OCI-M2 (cell line): Measurements from ENCODE around the gene FN3KRP.
A peak's percentile ranks its signal among the peaks of the same experiment; 100 is the strongest.

Source experiments
- DNase-seq: peaks from one replicate; lab custom pipeline; 2025; ENCODE audit not compliant: unreplicated experiment; lab: John Stamatoyannopoulos, UW

Gene FN3KRP

DNA sequence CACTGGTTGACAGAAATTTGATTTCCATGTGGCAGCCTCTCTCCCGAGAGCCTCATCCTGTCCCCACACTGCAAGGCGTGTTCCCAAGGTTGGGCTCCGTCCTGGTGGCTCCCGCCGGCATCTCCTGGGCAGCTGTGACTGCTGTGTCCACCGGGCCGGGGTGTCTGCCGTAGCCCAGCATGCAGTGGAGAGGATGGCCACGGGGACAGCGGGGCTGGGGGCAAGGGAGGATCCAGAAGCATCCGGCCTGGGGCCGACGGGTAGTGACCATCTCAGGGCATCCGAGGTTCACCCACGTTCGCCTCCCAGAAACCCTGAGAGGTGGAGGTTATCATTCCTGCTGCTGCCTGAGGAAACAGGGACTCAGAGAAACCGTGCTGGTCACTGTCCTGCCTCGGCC is 10.8 kb upstream of the FN3KRP start:
- DNase-seq: no peak

- no peak for DNase-seq
Measured at GRCh38 chr17:82709024-82709675, 7.4 kb upstream of the FN3KRP start.

DNA sequence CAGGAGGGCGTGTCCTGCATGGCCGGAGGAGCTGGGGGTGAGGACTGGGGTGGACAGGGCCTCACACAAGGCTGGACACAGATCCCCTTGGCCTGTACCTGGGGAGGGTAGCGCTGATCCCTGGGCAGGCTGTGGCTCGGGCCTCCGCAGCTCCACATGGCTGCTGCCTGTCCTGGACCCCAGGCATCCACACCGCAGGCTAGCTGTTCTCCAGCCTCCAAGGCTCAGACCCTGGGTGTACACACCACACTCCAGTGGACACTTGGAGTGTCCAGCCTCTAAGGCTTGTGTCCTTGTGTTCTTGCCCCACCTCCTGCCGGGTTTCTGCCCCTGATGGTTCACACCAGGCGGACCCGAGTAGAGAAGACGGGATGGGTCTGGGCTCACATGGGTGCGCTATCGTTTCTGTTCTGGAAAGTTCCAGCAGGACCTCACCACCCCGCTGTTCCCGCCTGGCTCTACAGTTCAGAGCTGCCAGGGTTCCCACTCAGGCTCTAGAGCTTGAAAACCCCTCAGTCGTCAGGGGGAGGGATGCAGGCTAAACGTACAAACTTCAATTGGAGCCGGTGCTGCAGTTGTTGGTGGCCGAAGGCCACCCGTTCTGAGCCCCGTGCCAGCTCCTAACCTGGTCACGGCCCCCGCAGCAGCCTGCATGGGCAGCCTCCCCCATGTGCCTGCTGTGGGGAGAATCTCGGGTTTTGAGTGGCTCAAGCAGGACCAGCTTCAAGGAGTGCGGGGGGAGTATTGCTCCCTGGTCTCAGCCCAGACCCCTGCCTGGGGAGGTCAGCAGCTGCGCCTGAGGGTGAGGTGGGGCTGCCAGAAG is 6.6 kb upstream of the FN3KRP start:
- DNase-seq: no peak

DNA sequence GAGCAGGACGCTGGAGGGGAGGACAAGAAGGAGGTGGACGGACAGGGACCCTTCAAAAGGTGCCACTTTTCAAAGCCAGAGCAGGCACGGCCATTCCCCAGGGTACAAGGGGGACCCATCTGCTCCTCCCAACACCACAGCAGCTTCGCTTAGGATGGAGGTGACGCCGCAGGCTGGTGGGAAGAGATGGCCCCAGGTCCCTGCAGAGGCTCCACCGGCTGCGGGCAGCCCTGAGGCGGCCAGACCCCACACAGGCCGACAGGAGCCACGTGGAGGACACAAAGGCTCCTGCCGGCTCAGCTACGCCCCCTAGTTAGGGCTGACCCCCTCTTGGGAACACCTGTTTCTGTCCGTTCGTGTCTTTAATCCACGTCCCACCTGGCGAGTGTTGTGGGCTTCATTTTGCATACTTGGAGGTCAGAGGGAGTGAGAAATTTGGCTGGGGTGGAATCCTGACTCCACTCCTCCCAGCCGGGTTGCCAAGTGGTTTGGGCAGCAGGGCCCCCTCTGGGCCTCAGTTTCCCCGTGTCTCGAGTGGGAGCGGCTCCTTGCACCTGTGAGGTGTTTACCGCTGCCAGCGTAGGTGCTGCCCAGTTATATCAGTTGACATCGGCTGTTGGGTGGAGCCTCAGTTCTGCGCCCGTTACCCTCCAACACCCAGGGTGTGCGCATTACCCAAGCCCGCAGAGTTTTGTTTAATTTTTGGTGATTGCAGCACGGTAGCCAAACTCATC is 5.8 kb upstream of the FN3KRP start:
- no peak for DNase-seq

DNA sequence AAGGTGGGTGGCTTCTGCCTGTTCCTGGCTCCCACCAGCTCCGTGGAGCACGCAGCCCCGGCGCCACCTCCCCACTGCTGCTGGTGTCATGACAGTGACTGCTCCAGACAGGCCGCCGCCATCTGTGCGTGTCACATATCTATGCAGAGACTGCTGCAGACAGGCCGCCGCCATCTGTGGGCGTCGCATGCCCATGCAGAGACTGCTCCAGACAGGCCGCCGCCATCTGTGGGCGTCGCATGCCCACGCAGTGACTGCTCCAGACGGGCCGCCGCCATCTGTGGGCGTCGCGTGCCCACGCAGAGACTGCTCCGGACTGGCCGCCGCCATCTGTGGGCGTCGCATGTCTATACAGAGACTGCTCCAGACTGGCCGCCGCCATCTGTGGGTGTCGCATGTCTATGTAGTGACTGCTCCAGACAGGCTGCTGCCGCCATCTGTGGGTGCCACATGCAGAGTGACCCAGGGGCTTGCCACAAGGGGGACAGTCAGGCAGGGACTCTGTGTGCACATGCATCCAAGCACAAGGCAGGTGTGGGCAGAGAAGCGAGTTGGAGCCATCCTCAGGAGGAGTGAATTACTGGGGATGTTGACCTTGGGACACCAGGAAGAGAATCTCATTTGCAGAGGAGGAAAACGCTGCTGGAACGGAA is 3.3 kb upstream of the FN3KRP start:
- no peak for DNase-seq

DNA sequence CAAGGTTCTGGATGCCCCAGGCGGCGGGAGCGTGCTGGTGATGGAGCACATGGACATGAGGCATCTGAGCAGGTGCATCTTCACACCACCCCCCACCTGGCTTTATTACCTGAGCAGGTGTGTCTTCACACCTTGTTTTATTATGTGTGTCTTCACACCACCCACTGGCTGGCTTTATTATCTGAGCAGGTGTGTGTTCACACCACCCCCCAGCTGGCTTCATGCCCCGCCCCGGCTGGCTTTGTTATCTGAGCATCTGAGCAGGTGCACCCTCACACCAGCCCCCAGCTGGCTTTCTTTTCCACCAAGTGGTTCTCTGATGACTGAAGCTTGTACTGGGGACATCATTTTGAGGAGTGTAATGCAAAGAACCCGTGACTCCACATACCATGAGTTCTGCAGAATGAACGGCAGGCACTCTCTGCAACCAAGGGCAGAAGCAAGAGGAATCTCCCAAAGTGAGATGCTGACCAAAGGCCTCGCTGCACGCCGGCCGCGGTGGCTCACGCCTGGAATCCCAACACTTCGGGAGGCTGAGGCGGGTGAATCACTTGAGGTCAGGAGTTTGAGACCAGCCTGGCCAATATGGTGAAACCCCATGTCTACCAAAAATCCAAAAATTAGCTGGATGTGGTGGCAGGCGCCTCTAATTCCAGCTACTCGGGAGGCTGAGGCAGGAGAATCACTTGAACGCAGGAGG is 2.6 kb downstream of the FN3KRP start:
- no peak for DNase-seq

- no peak for DNase-seq
Measured at GRCh38 chr17:82720204-82720603, 3.7 kb downstream of the FN3KRP start.

GRCh38 chr17:82722341-82723013 is 6.0 kb downstream of the FN3KRP start:
- no peak for DNase-seq

- DNase-seq: no peak
Measured at GRCh38 chr17:82723169-82723807, 6.8 kb downstream of the FN3KRP start.

DNA sequence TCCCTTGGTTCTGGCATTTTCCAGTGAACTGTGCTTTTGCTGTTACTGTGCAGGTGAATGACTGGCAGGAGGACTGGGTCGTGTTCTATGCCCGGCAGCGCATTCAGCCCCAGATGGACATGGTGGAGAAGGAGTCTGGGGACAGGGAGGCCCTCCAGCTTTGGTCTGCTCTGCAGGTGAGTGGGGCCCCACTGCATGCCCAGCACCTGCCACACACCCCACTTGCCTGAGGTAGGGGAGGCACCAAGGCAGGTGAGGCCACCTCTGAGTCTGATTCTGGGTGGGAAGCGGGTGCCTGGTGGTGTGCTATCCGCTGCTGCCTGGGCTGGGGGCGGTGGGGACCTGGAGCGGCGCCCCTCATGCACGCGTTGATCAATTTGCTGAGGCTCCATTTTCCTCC is 9.9 kb downstream of the FN3KRP start:
- DNase-seq: no peak

GRCh38 chr17:82729479-82730260 is 13.2 kb downstream of the FN3KRP start:
- DNase-seq: no peak

- DNase-seq: no peak
Measured at GRCh38 chr17:82732118-82732743, 15.7 kb downstream of the FN3KRP start.

DNA sequence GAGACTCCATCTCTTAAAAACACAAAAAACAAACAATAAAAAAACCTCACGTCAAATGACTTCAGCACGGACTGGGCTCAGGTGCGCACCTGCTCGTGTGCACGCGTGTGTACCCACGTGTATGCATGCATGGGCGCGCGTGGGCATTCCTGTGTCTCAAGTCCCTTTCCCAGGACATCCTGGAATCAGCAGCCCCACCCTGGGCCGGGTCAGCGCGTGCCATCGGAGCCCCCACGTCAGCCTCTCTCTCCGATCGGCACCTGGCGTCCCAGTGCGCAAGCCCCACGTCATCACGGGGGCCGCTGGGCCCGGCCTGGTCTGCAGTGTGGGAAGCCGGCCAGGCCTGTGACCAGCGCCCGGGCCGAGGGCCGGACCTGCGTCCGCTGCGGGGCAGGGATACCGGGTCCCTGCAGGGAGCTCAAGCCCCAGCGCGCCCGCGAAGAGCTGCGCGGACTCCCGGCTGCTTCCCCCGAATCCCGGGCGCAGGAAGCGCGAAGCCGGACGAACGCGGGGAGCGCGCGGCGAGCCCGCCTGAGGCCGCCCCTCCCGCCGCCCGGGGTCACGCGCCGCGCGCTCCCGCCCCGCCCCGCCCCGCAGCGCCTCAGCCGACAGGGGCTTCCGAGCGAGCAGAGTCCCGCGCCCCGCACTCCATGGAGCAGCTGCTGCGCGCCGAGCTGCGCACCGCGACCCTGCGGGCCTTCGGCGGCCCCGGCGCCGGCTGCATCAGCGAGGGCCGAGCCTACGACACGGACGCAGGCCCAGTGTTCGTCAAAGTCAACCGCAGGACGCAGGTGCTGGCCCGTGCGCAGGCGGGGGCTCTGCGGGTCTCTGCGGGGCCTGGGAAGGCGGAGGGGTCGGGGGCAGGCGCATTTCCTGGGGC is 18.7 kb downstream of the FN3KRP start, which contains the start of gene FN3K:
Gene FN3K, plus strand, starts transcription at position 629 of the 880 bp plus-strand sequence. Its CDS starts 22 bp downstream, at position 651.
- DNase-seq: no peak

- no peak for DNase-seq
Measured at GRCh38 chr17:82736511-82737185, 20.1 kb downstream of the FN3KRP start.

- DNase-seq: peak; percentile 40
Measured at GRCh38 chr17:82737967-82738877, 21.7 kb downstream of the FN3KRP start.
